ENCODE results near the gene ZC3H13. TPM values are rescaled to one million over a fixed set of nuclear protein-coding genes. Genes with fewer than 3 reads are reported as not detected.

Gene ZC3H13
- total RNA-seq, 1 donor from 2014 or later, result 52.0 TPM

DNA sequence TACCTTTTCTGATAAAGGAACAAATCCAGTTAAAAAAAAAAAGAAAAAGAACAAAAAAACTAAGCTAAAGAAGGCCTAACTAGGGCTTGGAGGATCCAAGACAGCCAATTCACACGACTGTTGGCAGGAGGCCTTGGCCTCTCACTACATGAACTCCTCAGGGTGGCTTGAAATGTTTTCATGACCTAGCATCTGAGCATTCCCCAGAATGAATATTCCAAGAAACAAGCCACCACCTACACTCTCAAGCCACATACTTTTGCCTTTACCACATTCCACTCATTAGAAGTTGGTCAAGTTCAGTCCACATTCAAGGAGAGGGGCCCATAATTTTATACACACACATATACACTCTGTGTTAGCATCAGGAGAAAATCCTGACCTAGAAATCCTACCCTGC, 103.4 kb downstream of the ZC3H13 start:
- no peak overlapping the region for H3K27ac ChIP-seq
- TF ChIP-seq, protein P1, sequence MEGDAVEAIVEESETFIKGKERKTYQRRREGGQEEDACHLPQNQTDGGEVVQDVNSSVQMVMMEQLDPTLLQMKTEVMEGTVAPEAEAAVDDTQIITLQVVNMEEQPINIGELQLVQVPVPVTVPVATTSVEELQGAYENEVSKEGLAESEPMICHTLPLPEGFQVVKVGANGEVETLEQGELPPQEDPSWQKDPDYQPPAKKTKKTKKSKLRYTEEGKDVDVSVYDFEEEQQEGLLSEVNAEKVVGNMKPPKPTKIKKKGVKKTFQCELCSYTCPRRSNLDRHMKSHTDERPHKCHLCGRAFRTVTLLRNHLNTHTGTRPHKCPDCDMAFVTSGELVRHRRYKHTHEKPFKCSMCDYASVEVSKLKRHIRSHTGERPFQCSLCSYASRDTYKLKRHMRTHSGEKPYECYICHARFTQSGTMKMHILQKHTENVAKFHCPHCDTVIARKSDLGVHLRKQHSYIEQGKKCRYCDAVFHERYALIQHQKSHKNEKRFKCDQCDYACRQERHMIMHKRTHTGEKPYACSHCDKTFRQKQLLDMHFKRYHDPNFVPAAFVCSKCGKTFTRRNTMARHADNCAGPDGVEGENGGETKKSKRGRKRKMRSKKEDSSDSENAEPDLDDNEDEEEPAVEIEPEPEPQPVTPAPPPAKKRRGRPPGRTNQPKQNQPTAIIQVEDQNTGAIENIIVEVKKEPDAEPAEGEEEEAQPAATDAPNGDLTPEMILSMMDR (IDR thresholded peaks at IDR 0.05), result no peak
- ATAC-seq, result no peak
- no peak overlapping the region for H3K4me3 ChIP-seq
- intact Hi-C loops (cut with DNase I), result no loop called here
- no peaks in the 10 kb centered on the region for H3K36me3 ChIP-seq
- H3K4me1 ChIP-seq, result peaks cover 5% of the 10 kb centered on the region
- no peak for DNase-seq
- no peaks in the 10 kb centered on the region for H3K27me3 ChIP-seq (ENCODE audit: low read depth)
- H3K9me3 ChIP-seq, result no peaks in the 10 kb centered on the region

DNA sequence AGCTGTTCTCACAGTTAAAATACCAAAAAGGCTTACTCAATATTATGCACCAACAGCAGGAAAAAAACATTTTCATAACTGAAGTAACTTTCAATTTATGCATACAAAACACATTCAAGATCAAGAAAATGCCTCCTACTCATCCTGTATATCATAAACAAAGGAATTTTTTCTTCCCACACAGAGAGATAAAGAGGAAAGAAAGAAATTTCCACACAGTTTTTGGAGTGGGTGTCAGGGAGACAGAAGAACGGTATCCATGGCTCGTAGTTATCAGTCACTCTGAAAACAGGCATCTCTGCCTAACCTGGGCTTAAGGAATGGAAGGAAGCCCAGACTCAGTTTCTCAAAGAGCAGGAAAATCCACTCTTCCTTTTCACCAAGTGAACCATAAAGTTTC, 108.6 kb downstream of the ZC3H13 start:
- no peaks in the 10 kb centered on the region for H3K4me1 ChIP-seq
- no peaks in the 10 kb centered on the region for H3K9me3 ChIP-seq
- H3K27me3 ChIP-seq (ENCODE audit: low read depth), result no peaks in the 10 kb centered on the region
- no peaks in the 10 kb centered on the region for H3K36me3 ChIP-seq
- DNase-seq (no peak), ATAC-seq (no peak)
- no peak overlapping the region for H3K27ac ChIP-seq
- intact Hi-C loops (cut with DNase I), result no loop called here
- TF ChIP-seq, protein P1 (IDR thresholded peaks at IDR 0.05), result no peak
- H3K4me3 ChIP-seq, result no peak overlapping the region

DNA sequence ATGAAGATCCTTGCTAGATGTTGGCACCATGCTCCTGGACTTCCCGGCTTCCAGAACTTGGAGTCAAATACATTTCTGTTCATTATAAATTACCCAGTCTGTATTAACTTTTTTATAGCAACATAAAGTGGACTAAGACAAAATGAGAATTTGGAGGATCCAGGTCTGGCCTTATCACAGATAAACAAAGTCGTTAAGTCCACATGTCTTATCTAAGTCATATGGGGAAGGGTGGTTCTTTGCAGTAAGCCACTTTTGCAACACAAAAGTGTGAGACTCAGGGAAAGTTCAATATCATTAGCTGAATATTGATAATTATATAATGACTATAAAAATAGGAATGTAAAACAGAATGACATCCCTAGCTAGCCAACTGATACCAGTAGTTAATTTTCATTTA, 109.4 kb downstream of the ZC3H13 start:
- DNase-seq, result no peak
- ATAC-seq, result no peak
- Histone ChIP-seq H3K4me1 (no peaks in the 10 kb centered on the region), H3K4me3 (no peak overlapping the region), H3K27ac (no peak overlapping the region), H3K27me3 (ENCODE audit: low read depth) (no peaks in the 10 kb centered on the region), H3K9me3 (no peaks in the 10 kb centered on the region), H3K36me3 (no peaks in the 10 kb centered on the region)
- intact Hi-C loops (cut with DNase I), result no loop called here
- TF ChIP-seq, protein P1 (IDR thresholded peaks at IDR 0.05), result no peak

DNA sequence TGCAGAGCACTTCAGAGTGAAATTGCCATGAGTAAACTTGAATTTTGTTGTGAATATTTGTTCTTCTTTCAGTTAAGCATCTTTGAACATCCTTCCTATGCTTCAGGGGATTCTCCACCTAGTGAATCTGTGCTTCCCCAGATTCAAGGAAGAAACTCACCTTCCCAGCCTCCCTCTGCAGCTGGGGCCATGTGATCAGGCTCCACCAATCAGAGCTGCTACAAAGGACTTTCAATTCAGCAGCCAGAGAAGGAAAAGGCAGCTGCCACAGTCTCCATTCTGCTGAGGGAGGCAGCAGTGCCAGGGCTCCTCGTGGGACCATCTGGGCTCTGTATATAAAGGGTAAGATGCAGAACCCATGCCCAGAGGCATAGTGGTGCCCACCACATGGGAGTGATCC, 111.3 kb downstream of the ZC3H13 start:
- no peak overlapping the region for H3K27ac ChIP-seq
- DNase-seq, result no peak
- no peaks in the 10 kb centered on the region for H3K9me3 ChIP-seq
- H3K27me3 ChIP-seq (ENCODE audit: low read depth), result no peaks in the 10 kb centered on the region
- no peak overlapping the region for H3K4me3 ChIP-seq
- intact Hi-C loops (cut with DNase I), result no loop called here
- no peaks in the 10 kb centered on the region for H3K36me3 ChIP-seq
- TF ChIP-seq, protein P1 (IDR thresholded peaks at IDR 0.05), result no peak
- no peak for ATAC-seq
- no peaks in the 10 kb centered on the region for H3K4me1 ChIP-seq

DNA sequence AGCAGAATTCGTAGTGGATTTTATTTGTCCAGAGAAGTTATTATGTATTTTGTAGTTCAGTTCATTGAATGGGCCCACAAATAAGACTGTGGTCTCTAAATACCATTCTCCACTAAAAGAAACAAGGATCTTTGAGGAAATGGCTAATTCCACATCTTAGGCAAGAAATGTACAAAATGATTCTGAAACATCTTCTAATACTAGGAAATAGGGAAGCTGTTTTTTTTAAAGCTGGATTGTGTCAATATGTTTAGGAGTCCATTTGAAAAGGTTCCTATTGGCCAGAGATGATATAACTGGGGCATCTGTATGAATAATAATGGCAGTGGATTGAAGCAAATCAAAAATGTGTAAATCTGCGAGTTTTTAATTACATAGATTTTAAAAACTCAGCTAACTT, 112.5 kb downstream of the ZC3H13 start:
- no peaks in the 10 kb centered on the region for H3K4me1 ChIP-seq
- H3K27ac ChIP-seq, result no peak overlapping the region
- intact Hi-C loops (cut with DNase I), result no loop called here
- H3K9me3 ChIP-seq, result no peaks in the 10 kb centered on the region
- TF ChIP-seq, protein P1 (IDR thresholded peaks at IDR 0.05), result no peak
- ATAC-seq (no peak), DNase-seq (no peak)
- H3K4me3 ChIP-seq, result no peak overlapping the region
- H3K36me3 ChIP-seq, result no peaks in the 10 kb centered on the region
- H3K27me3 ChIP-seq (ENCODE audit: low read depth), result no peaks in the 10 kb centered on the region

DNA sequence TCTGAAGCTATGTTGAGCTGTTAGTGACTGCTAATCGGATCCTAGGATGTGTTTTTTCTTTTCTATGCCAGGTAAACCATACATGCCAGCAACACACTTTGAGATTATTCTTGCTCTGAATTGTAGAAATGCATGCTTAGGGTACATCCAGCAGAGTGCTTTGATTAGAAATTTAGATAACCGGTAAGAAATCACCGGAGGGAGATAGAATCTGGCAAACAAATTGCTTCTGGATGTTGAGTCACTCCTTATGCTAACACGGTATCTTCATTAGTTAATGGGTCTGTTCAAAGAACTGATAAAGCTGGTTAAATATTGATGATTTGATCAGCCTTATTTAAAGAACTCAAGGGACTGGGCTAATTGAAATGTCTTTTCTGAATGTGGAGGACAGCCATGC, 115.9 kb downstream of the ZC3H13 start:
- TF ChIP-seq, protein P1 (IDR thresholded peaks at IDR 0.05), result no peak
- DNase-seq (no peak), ATAC-seq (no peak)
- Histone ChIP-seq H3K27me3 (ENCODE audit: low read depth) (no peaks in the 10 kb centered on the region), H3K4me3 (no peak overlapping the region), H3K27ac (no peak overlapping the region), H3K9me3 (no peaks in the 10 kb centered on the region), H3K4me1 (peaks cover 8% of the 10 kb centered on the region), H3K36me3 (no peaks in the 10 kb centered on the region)
- intact Hi-C loops (cut with DNase I), result no loop called here

Measured in lower lobe of right lung (tissue), 2 donors.